ENCODE data around the gene HUS1.

DNA sequence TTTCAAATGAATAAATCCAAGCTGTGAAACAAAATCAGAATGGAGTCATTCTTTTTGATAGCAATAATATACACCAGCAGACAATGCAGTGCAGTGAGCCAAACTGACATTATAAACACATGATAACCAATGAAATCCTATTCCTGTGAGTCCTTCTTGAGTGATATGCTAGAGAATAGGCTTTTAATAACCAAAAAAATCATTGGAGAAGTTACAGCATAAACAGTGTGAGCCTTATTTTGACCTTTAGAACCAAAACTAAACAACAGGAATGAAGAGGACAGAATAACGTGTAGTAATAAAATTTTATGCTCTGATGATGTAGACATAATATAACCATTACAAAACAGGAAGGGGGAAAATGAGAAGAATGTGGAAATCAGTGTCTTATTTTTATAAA, 8.7 kb downstream of the HUS1 start:
- no peak for TF ChIP-seq GATA2 (IDR thresholded peaks at IDR 0.05; ENCODE audit: low read depth, low read length)
- no peak for TF ChIP-seq GATA3 (IDR thresholded peaks at IDR 0.05; ENCODE audit: low read depth, low read length)
